C1 segment of cervical spinal cord (tissue), 14 donors: ENCODE results near the gene TMPRSS6.

Source experiments
- DNase-seq, 14 donors: peaks; one replicate each; lab custom pipeline; 2025; lab: John Stamatoyannopoulos, UW

TMPRSS6 gene

DNA sequence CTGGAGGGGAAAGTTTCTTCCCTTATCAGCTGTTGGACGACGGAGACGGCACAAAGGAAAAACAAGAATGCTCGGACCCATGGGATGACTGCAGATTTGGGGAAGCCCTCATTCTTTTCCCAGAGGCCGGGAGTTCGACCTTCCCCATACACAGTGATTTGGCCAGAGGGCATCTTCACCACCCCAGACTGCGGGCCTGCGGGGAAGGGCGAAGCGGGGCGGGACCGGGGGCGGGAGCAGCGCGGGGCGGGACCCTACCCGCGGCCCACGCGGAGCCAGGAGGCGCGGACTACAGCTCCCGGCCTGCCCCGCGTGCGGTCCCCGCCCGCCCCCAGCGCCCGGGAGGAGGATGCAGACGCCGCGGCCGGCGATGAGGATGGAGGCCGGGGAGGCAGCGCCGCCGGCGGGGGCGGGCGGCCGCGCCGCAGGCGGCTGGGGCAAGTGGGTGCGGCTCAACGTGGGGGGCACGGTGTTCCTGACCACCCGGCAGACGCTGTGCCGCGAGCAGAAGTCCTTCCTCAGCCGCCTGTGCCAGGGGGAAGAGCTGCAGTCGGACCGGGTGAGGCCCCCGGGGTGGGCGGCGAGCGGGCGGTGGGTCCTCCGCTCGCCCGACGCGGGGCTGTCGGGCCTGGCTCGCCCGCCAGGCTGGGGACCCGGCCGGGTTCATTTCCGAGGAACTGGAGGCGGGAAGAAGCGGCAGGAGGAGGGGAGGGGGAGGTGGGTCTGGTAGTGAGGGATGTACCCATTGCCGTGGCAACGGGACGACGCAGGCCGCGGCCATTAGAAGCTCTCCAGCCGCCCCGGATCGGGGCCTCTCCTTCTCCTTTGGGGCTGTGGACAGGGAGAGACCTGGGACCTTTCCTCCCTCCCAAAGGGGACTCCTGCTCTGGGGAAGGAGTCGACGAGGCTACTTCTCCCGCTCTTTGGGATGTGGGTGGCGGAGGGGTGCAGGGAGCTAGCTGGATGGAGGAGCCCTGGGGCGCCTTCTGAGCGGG lies 57.8 kb downstream of the TMPRSS6 start, which contains the start of gene KCTD17:
TSS of gene KCTD17 (plus strand) at position 352 of the 995 bp plus-strand sequence. CDS start at position 371, 19 bp downstream.
- DNase-seq = peak in 12 of 14 donors; percentile 11 to 80 (median 36)

DNA sequence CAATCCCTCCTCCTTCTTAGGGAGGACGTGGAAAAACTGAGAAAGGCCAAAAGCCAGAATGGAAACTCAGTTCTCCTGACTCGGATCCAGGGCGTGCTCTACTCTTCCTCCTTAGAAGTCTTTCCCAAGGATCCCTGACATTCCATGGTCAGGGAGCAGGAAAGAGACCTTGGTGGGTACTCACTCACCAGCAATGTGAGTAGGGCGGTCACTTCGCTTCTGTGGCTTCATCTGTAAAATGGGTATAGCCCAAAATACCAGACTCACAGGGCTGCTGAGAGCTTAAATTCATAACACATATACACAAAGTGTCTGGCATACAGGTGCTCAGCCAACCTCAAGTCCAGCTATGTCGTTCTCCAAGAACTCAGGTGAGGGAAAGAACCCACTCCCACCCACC lies 58.6 kb downstream of the TMPRSS6 start:
- no peak for DNase-seq

- no peak for DNase-seq
Observed at GRCh38 chr22:37049224-37049623, 60.3 kb downstream of the TMPRSS6 start.

- DNase-seq = no peak
Observed at GRCh38 chr22:37048133-37048532, 61.4 kb downstream of the TMPRSS6 start.

DNA sequence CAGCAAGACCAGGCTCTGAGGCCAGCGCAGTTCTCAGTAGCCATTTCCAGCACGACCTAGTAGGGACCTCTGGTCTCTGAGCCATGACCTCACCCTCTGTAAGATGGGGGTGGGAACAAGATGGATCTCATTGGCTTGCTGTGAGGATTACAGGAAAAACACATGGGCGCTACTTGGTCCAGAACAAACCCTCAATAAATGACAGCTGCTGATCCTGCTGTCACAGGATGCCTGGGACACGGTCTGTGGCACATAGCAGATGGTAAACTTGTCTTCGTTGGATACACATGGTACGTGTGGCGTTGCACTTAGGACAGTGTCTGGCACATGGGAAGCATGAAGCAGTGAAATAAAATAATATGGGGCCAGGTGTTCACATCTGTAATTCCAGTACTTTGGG lies 62.5 kb downstream of the TMPRSS6 start:
- DNase-seq = no peak

GRCh38 chr22:37046589-37046988 lies 62.9 kb downstream of the TMPRSS6 start:
- no peak for DNase-seq

- DNase-seq = no peak
Observed at GRCh38 chr22:37045958-37046357, 63.6 kb downstream of the TMPRSS6 start.

DNA sequence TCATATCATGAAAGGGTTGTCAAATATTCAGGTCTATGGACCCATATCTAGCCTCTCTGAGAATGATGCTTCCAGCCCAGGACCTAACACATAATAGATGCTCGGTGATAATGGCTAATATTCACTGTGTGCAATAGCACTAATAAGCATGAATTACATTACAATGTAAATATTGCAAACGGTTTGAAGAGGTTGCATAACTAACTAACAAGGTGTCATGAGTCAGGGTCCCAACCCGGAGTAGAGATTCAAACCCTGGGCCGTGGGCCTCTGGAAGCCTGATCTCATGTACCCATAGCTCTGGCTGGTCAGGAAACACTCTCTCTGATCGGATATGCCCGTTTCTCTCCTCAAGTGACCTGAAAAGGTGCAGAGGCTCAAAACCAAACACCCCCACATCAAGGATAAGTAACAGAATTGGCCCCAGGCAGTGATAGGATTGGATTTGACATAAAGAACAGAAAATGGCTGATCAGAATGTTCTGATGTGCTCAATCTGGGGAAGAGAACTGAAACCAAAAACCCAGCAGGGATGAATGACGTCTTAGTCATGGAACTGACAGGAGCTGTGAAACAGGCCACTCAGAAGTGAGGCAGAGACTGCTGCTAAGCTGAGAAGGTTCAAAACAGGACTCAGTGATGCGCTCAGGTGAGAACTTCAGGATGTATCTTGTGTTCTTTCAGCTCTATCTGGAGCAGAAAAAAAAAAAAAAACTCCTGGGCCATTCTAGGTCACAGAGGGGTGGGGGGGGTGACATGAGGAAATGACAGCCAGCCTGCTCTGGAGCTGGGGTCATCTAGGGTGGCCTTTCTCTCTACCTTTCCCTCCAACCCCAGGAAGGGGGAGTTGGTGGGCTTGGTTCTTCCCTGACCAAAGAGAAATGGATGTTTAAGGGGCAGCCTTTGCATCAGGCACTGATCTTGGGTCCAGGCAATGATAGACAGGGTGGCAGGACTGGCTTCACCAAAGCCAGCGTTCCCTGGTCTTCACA lies 64.6 kb downstream of the TMPRSS6 start:
- no peak for DNase-seq

DNA sequence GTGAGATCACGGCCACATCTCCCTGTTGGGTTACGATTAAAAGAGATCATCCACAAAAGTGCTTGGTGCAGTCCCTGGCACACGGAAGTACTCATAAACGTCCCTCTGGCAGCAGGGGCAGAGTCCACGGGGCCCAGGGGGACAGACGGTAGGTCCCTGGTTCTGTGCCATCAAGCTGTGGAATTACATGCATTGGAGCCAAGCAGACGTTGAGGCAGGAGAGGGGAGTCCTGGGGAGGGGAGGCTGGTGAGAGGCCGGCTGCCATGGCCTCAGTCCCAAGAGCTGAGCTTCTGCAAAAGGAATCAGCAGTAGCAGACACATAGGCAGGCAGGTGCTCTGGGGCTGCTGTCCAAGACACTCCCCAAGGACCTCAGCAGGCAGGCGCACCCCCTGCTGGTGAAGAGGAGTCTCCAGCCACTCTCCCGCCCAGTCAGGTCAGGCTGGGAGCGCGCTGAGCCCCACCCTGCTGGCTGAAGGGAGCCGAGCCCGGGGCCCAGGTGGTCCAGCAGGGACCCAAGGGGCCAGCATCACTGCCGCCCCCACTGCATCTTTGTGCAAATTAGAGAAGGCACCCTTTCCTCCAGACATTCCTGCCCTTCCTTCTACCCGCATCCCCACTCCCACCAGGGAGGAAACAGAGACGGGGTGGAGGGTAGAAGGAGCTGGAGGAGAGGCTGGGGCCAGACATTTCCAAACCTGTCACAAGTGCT lies 65.5 kb downstream of the TMPRSS6 start:
- DNase-seq = no peak

DNA sequence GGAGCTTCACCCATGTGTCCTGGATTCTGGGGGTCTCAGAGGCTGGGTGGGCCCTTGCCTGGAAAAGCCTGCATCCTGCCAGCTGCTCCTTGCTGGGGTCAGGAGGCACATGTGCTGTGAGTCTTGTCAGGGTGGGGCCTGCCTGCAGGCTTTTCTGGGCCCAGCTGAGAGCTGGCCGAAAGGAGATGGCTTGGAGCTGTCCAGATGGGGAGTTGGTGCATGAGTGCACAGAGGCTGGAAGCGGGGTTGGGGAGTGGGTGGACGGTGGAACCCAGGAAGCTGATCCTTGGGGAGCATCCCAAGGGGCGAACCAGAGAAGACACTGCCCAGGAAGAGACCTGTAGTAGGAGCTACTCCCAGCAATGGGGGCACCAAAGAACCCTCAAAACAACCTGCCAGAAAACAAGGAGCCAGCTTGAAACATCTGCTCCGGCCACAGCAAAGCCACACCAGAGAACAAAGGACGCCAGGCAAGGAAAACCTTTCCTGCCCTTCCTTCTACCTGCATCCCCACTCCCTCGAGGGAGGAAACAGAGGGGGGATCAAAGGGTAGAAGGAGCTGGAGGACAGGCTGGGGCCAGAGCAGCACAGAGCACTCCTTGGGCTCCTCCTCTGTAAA lies 66.2 kb downstream of the TMPRSS6 start:
- DNase-seq = no peak

DNA sequence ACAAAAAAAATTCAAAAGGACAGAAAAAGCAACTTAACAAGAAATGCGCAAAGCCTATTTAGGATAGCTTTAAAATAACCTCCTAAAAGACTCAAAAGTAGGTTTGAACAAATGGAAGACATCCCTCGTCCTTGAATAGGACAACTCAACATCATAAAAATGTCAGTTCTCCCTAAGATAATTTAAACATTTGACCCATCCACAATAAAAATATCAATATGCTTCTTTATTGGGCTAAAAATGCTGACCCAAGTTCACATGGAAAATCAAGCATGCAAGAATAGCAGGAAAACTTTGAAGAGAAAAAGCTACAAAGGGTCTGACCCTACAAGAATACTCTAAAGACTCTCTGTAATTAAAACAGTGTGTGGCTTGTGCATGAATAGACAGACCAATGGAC lies 70.0 kb downstream of the TMPRSS6 start:
- no peak for DNase-seq

- DNase-seq = no peak
Observed at GRCh38 chr22:37037669-37038068, 71.8 kb downstream of the TMPRSS6 start.

- DNase-seq = no peak
Observed at GRCh38 chr22:37036655-37037377, 72.7 kb downstream of the TMPRSS6 start.

GRCh38 chr22:37033605-37034430 lies 75.7 kb downstream of the TMPRSS6 start:
- no peak for DNase-seq

DNA sequence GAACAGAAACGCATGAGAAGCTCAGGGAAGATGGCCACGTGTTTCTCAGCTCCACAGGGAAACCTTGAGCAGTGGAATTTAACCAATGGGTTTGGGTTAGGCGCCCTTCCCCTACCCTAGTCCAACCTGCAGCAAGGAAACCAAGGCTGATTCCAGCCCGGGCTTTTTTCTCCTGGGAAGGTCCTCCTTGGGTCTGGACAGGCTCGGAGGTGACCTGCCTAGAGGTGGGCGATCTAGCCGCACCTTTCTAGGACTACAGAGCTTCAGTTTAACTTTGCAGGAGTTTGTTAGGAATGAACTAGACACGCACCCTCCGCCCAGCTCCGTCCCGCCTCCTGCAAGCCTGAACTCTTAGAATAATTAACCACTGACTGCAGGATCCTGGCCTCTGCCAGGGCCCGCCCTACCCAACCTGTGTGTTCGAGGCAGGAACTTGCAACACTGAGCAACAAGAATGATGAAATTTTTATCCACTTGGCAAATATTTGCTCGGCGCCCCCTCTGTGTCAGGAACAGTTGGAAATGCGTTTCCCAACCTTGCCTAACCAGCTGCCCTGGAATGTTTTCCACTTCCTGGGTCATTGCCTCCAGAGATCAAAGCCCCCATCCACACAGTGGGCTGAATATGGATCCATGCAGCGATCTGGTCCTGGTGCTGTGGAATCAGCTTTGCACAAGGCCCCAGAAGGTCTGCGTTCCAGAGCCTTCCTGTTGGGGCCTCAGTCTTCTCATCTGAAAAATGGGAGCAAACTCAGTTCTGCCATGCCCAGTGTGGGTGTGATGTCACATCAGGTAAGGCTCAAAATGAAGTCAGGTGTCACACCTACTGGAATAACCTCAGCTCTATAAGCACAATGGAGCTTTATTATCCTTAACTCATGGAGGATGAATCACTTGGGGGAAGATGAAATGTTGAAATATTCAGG lies 76.7 kb downstream of the TMPRSS6 start:
- DNase-seq = no peak

DNA sequence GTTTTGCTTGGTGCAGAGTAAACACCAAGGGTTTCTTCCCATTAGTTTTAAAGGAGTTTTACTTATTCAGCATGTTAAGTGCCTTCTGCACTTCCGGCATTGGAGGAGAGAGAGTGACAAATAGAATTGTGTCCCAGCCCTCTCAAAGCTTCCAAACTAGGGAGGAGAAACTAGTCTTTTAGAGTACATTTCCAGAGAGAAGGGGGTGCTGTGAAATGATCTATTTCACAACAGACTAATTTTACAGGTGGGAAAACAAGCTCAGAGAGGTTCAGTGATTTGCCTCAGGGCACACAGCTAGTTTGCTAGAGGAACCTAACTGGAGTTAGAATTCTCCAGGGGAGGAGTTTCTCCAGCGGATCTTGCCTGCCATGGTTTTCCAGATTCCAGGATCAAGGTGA lies 77.4 kb downstream of the TMPRSS6 start:
- no peak for DNase-seq

DNA sequence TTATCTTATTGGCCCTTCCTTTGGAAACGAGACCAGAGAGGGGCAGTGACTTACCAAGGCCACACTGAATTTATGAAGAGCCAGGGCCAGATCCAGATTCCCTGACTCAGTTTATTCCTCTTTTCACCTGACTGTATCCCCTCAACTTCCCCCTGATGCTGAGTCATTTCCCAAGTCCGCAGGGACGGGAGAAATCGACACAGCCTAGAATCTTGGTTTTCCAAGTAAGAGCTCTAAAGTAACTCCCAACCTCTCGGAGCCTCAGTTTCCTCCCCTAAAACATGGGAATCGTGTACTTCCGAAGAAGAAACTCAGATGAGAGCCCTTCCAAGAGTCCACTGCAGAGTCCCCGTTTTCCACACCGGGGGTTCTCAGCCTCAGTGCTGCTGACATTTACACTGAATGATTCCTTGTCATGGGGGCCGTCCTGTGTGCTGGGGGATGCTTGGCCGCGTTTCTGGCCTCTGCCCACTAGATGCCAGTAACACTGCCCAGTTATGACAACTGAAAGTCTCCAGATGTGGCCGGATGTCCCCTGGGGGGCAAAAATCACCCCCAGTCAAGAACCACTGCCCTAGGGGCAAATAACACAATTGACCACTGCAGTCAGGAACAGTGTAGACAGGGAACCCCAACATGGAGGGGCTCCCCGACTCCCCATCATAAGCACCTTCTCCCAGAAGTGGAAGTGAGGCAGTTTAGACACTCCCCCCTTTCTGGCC lies 78.8 kb downstream of the TMPRSS6 start:
- no peak for DNase-seq
